OCI-LY1 (cell line): ENCODE data around the gene SNED1.

Experiments
- H2AFZ ChIP-seq: fragments of 200-600 bp; sonication (generic), shearing (Covaris generic); 2 replicates; pipeline ENCODE4 v1.6.0; 2014; ENCODE audit warnings: antibody characterized with exemption, mild to moderate bottlenecking, low read length
- H3F3A ChIP-seq: fragments of 200-600 bp; sonication (generic), shearing (Covaris generic); 2 replicates; pipeline ENCODE4 v1.6.0; 2014; ENCODE audit warnings: mild to moderate bottlenecking, antibody characterized with exemption, low read length, moderate library complexity; ENCODE audit not compliant: insufficient read depth
- H3K27ac ChIP-seq: fragments of 200-600 bp; sonication (generic); 2 replicates; pipeline ENCODE4 v1.5.1; 2014; ENCODE audit warnings: low read length, mixed run types, mild to moderate bottlenecking, low read depth; ENCODE audit not compliant: poor library complexity, severe bottlenecking
- H3K27me3 ChIP-seq: fragments of 200-600 bp; sonication (generic); 2 replicates; pipeline ENCODE4 v1.6.0; 2014; ENCODE audit warnings: antibody characterized with exemption, mild to moderate bottlenecking, low read length, moderate library complexity; ENCODE audit not compliant: insufficient read depth
- H3K36me3 ChIP-seq: fragments of 200-600 bp; sonication (generic); 2 replicates; pipeline ENCODE4 v1.6.1; 2014; ENCODE audit warnings: mild to moderate bottlenecking, antibody characterized with exemption, low read length, moderate library complexity, mixed read lengths; ENCODE audit not compliant: insufficient read depth
- H3K4me1 ChIP-seq: fragments of 200-600 bp; sonication (generic); 2 replicates; pipeline ENCODE4 v1.5.1; 2014; ENCODE audit warnings: mild to moderate bottlenecking, low read length, moderate library complexity; ENCODE audit not compliant: insufficient read depth, severe bottlenecking
- H3K4me2 ChIP-seq: fragments of 200-600 bp; sonication (generic), shearing (Covaris generic); 2 replicates; pipeline ENCODE4 v1.6.1; 2014; ENCODE audit warnings: low read length
- H3K4me3 ChIP-seq: fragments of 200-600 bp; sonication (generic); 2 replicates; pipeline ENCODE4 v1.5.1; 2014; ENCODE audit warnings: low read length, low read depth, mild to moderate bottlenecking, mixed read lengths; ENCODE audit not compliant: poor library complexity, severe bottlenecking
- H3K79me2 ChIP-seq: fragments of 200-600 bp; shearing (Covaris generic); 2 replicates; pipeline ENCODE4 v1.6.1; 2016; ENCODE audit warnings: mixed run types, low read length, mixed read lengths; ENCODE audit not compliant: insufficient read depth
- H3K9ac ChIP-seq: fragments of 200-600 bp; sonication (generic), shearing (Covaris generic); 2 replicates; pipeline ENCODE4 v1.6.1; 2014; ENCODE audit warnings: mild to moderate bottlenecking, low read length, mixed read lengths
- H3K9me2 ChIP-seq: fragments of 200-600 bp; sonication (generic), shearing (Covaris generic); 2 replicates; pipeline ENCODE4 v1.6.1; 2014; ENCODE audit warnings: low read depth, mild to moderate bottlenecking, low read length, mixed read lengths
- H3K9me3 ChIP-seq: fragments of 200-600 bp; shearing (Covaris generic); 2 replicates; pipeline ENCODE4 v1.6.1; 2014; ENCODE audit warnings: low read length, mixed read lengths
- H4K20me1 ChIP-seq: fragments of 200-600 bp; sonication (generic), shearing (Covaris generic); 2 replicates; pipeline ENCODE4 v1.6.0; 2016; ENCODE audit warnings: mild to moderate bottlenecking, low read length; ENCODE audit not compliant: insufficient read depth
- EZH2 ChIP-seq: fragments of 200-600 bp; sonication (generic), shearing (Covaris generic); IDR thresholded peaks from 2 replicates; pipeline ENCODE4 v1.8.0; 2017; ENCODE audit warnings: borderline replicate concordance, mixed run types, mild to moderate bottlenecking, antibody characterized with exemption, low read length, moderate library complexity, mixed read lengths
- TF ChIP-seq, protein P1 (sequence below): fragments of 200-600 bp; sonication (generic), shearing (Covaris generic); IDR thresholded peaks from 2 replicates; pipeline ENCODE4 v1.5.1; 2017; ENCODE audit warnings: mild to moderate bottlenecking, antibody characterized with exemption, low read length, moderate library complexity, mixed read lengths

The SNED1 gene

DNA sequence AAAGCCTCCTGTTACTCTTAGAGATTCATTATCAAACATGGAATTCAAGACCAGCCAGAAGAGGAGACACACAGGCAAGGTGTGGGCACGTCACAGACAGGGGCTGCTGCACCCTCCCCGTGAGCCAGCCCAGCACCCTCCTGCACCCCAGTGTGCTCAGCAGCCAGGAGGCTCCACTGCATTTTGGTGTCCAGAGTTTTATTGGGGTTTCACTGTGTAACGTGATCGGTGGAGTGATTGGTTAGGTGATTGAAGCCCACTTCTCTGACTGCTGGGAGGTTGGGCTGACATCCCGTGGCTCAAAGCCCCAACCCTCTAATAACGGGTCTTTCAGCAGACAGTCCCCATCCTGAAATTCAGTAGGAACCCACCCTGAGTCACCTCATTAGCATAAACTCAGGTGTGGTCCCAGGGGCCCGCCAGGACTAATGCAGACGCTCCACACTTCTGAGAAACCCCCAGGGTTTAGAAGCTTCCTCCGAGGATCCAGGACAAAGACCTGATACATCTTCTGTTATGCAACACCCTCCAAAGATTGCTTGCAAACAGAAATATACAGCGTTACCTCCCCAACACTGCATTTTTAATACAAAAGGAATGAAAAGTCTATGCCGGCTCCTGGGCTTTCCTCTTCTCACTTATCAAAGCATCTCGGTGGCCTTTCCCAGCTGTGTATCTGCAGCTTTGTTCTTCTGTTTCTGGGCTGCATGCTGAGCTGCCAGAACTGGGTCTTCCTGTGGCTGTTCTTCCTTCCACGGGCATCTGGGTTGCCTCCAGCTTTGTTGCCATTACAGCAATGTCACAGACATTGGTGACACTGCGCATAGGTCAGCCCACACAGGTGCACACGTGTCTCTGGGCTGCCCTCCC is 43.7 kb upstream of the SNED1 start:
- Histone ChIP-seq H2AFZ (no peak overlapping the region), H3K4me2 (no peak overlapping the region), H3K9me3 (no peaks in the 10 kb centered on the region), H3K27me3 (peaks cover 7% of the 10 kb centered on the region; the same call in 1 of the 2 replicates), H3K9me2 (no peaks in the 10 kb centered on the region), H3K36me3 (no peaks in the 10 kb centered on the region), H3F3A (no peaks in the 10 kb centered on the region), H3K27ac (no peak overlapping the region), H3K4me1 (no peaks in the 10 kb centered on the region), H4K20me1 (no peaks in the 10 kb centered on the region), H3K9ac (no peak overlapping the region), H3K79me2 (no peaks in the 10 kb centered on the region), H3K4me3 (no peak overlapping the region)
- TF ChIP-seq, protein P1, sequence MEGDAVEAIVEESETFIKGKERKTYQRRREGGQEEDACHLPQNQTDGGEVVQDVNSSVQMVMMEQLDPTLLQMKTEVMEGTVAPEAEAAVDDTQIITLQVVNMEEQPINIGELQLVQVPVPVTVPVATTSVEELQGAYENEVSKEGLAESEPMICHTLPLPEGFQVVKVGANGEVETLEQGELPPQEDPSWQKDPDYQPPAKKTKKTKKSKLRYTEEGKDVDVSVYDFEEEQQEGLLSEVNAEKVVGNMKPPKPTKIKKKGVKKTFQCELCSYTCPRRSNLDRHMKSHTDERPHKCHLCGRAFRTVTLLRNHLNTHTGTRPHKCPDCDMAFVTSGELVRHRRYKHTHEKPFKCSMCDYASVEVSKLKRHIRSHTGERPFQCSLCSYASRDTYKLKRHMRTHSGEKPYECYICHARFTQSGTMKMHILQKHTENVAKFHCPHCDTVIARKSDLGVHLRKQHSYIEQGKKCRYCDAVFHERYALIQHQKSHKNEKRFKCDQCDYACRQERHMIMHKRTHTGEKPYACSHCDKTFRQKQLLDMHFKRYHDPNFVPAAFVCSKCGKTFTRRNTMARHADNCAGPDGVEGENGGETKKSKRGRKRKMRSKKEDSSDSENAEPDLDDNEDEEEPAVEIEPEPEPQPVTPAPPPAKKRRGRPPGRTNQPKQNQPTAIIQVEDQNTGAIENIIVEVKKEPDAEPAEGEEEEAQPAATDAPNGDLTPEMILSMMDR = no peak
- no peak for TF ChIP-seq EZH2

DNA sequence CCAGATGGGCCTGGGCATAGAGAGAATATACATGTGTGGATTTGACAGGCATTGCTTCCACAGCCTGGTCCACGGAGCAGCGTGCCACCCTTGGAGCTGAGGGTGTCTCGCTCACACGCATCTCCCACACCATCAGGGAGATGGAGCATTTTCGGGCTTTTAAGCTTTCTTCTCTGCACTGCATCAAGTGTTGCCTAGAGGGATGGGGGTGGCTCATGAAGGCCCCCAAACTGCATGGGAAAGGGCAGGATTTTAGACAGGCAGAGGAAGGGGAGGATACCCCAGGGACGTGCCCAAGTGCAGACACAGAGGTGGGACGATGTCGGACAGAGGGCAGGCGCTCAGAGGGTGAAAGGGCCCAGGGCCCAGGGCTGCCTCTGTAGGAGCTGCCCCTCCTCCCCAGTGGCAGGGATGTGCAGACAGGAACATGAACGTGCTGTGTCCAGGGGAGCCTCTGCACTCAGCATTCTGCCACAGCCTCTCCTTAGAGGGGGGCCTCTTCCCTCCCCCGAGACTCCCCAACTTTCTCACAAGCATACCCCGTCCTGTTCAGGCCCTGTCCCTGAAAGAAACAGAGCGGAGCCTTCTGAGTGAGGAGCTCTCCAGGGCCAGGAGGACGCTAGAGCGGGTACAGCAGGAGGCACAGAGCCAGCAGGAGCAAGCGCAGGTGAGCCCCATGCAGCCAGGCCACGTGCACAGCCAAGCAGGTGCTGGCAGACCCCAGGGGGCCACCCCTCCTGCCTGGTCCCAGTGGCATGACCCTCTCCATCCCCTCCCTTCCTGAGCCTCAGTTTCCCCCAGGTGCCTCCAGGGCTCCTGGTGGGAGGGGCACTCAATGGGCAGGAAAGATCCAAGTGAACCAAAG is 42.9 kb upstream of the SNED1 start:
- Histone ChIP-seq H3K9me3 (no peaks in the 10 kb centered on the region), H4K20me1 (no peaks in the 10 kb centered on the region), H3K9me2 (no peaks in the 10 kb centered on the region), H3K27me3 (peaks cover 7% of the 10 kb centered on the region; the same call in 1 of the 2 replicates), H3K4me1 (no peaks in the 10 kb centered on the region), H3F3A (no peaks in the 10 kb centered on the region), H3K9ac (no peak overlapping the region), H2AFZ (no peak overlapping the region), H3K79me2 (no peaks in the 10 kb centered on the region), H3K4me3 (no peak overlapping the region), H3K36me3 (no peaks in the 10 kb centered on the region), H3K4me2 (no peak overlapping the region), H3K27ac (no peak overlapping the region)
- no peak for TF ChIP-seq EZH2
- TF ChIP-seq, protein P1 = no peak

DNA sequence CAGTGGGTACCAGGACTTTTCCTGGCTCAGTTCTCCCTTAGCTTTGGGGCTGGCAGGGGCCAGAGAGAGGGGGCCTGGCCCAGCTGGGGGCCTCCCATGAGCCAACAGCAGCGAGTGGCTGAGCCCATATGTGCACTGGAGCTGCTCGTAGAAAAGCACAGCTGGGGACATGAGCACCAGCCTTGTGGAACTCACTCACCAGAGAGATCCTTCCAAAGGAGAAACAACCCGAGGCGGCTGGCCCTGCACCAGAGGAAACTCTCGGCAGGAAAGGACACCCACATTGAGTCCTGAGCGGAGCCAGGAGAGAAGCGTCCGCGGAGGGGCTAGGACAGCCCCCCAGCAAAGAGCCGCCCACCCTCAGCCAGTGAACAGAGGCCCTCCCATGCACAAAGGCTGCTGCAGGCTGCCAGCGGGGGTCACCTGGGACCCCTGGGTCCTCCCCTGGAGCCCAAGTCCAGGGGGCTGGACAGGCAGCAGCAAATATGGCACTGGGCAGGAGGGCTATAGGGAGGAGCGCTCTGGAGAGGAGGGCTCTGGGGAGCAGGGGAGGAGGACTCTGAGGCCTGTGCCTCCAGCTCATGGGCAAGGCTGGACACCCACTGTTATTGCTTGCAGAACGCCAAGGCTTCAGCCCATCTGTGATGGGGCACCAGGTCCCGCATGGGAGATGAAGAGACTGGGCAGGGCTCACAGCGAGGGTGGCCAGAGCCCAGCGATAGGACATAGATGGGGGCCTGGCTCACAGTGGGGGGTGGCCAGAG is 42.1 kb upstream of the SNED1 start:
- H3F3A ChIP-seq = no peaks in the 10 kb centered on the region
- no peak overlapping the region for H3K9ac ChIP-seq
- H3K4me2 ChIP-seq = no peak overlapping the region
- peaks cover 10% of the 10 kb centered on the region; the same call in 1 of the 2 replicates for H3K27me3 ChIP-seq
- H3K79me2 ChIP-seq = no peaks in the 10 kb centered on the region
- H3K27ac ChIP-seq = no peak overlapping the region
- no peaks in the 10 kb centered on the region for H3K36me3 ChIP-seq
- TF ChIP-seq, protein P1 = no peak
- TF ChIP-seq EZH2 = no peak
- H3K9me2 ChIP-seq = no peaks in the 10 kb centered on the region
- no peaks in the 10 kb centered on the region for H3K9me3 ChIP-seq
- no peaks in the 10 kb centered on the region for H3K4me1 ChIP-seq
- H4K20me1 ChIP-seq = no peaks in the 10 kb centered on the region
- H3K4me3 ChIP-seq = no peak overlapping the region
- H2AFZ ChIP-seq = no peak overlapping the region
